OCI-LY7 (cell line): ENCODE results near the gene SLC39A2.

Experiments
- EZH2phosphoT487 ChIP-seq: fragments of 200-600 bp; sonication (generic); IDR thresholded peaks from 2 replicates; pipeline ENCODE4 v1.6.1; 2018; ENCODE audit warnings: low read depth, borderline replicate concordance, mild to moderate bottlenecking, mixed run types, antibody characterized with exemption, low read length, moderate library complexity, mixed read lengths
- TF ChIP-seq, protein P1 (sequence below): fragments of 200-600 bp; sonication (generic); conservative IDR thresholded peaks from 2 replicates; pipeline ENCODE4 v1.5.1; 2014; ENCODE audit warnings: mild to moderate bottlenecking, antibody characterized with exemption, low read length, moderate library complexity, mixed read lengths

- TF ChIP-seq, protein P1, sequence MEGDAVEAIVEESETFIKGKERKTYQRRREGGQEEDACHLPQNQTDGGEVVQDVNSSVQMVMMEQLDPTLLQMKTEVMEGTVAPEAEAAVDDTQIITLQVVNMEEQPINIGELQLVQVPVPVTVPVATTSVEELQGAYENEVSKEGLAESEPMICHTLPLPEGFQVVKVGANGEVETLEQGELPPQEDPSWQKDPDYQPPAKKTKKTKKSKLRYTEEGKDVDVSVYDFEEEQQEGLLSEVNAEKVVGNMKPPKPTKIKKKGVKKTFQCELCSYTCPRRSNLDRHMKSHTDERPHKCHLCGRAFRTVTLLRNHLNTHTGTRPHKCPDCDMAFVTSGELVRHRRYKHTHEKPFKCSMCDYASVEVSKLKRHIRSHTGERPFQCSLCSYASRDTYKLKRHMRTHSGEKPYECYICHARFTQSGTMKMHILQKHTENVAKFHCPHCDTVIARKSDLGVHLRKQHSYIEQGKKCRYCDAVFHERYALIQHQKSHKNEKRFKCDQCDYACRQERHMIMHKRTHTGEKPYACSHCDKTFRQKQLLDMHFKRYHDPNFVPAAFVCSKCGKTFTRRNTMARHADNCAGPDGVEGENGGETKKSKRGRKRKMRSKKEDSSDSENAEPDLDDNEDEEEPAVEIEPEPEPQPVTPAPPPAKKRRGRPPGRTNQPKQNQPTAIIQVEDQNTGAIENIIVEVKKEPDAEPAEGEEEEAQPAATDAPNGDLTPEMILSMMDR = no peak
- no peak for TF ChIP-seq EZH2phosphoT487
Measured at GRCh38 chr14:20998674-20999366, at the start of gene SLC39A2.
